NCI-H2171 (cell line): ENCODE data around the gene TTC39A.

Source experiments
- DNase-seq: peaks from one replicate; lab custom pipeline; 2025; lab: John Stamatoyannopoulos, UW

The TTC39A gene

GRCh38 chr1:51330331-51331201 lies at the start of gene TTC39A:
TTC39A (minus strand) TSS chr1:51330562; CDS start chr1:51330477, 85 bp downstream.
- no peak for DNase-seq

- DNase-seq: no peak
These were observed 48.5 kb upstream of the TTC39A start for GRCh38 chr1:51378871-51379270.

GRCh38 chr1:51373898-51374297 lies 43.5 kb upstream of the TTC39A start:
- no peak for DNase-seq

GRCh38 chr1:51372561-51372960 lies 42.2 kb upstream of the TTC39A start:
- DNase-seq: no peak

GRCh38 chr1:51369171-51369570 lies 38.8 kb upstream of the TTC39A start:
- no peak for DNase-seq

- no peak for DNase-seq
These were observed 35.4 kb upstream of the TTC39A start for GRCh38 chr1:51365774-51366173.

- DNase-seq: no peak
These were observed 29.5 kb upstream of the TTC39A start for GRCh38 chr1:51359879-51360278.

- DNase-seq: no peak
These were observed 25.0 kb upstream of the TTC39A start for GRCh38 chr1:51355382-51355781.

- DNase-seq: no peak
These were observed 24.1 kb upstream of the TTC39A start for GRCh38 chr1:51354416-51354815.

- no peak for DNase-seq
These were observed 21.5 kb upstream of the TTC39A start for GRCh38 chr1:51351907-51352306.

GRCh38 chr1:51349862-51350261 lies 19.5 kb upstream of the TTC39A start:
- no peak for DNase-seq

- DNase-seq: no peak
These were observed 17.8 kb upstream of the TTC39A start for GRCh38 chr1:51348147-51348527.

- DNase-seq: no peak
These were observed 17.2 kb upstream of the TTC39A start for GRCh38 chr1:51347398-51348146.

- no peak for DNase-seq
These were observed 16.0 kb upstream of the TTC39A start for GRCh38 chr1:51346086-51346942.

- DNase-seq: no peak
These were observed 14.9 kb upstream of the TTC39A start for GRCh38 chr1:51345300-51345687.

- no peak for DNase-seq
These were observed 14.4 kb upstream of the TTC39A start for GRCh38 chr1:51344602-51345299.

GRCh38 chr1:51344276-51344601 lies 13.9 kb upstream of the TTC39A start:
- no peak for DNase-seq

GRCh38 chr1:51343624-51344023 lies 13.3 kb upstream of the TTC39A start:
- no peak for DNase-seq

- DNase-seq: no peak
These were observed 12.3 kb upstream of the TTC39A start for GRCh38 chr1:51342591-51343206.

- DNase-seq: no peak
These were observed 11.6 kb upstream of the TTC39A start for GRCh38 chr1:51341876-51342496.

GRCh38 chr1:51340380-51340779 lies 10.0 kb upstream of the TTC39A start:
- no peak for DNase-seq
